ENCODE data around the gene DDX42.

DNA sequence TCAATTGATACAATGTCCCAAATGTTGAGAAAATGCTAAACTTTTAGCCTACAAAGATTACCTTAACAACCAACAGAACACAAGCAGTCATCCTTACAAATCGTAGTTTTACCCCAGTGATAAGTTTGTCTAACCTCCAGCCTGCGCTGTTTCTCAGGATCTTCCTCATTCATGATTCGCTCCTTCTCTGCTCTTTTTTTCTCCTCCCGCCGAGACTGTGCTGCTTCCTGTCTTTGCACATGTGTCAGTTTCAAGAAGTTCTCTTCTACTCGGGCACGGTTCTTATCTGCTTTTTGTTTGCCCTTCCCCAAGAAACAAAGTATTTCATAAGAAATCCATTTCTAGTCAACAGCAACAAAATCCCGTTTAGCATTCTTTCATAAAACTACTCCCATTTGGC is 22.2 kb upstream of the DDX42 start:
- TF ChIP-seq CTCF (IDR thresholded peaks at IDR 0.05) (no peak), POLR2A (IDR thresholded peaks at IDR 0.05) (no peak)

Measured in suprapubic skin (tissue), 3 donors.